Activated T-helper 1 cell treated with anti-CD3 and anti-CD28 coated beads, Interleukin-12 subunit alpha, Interleukin-12 subunit beta, Interleukin-2, Interleukin-4 antibody, amounts not matched to agents 30 ng/mL and 10 ng/mL and 1 ng/mL, durations not matched to agents 14 hours and 24 hours and 36 hours (primary cell): ENCODE data around the gene DNAJC15. TPM values are rescaled to one million over a fixed set of nuclear protein-coding genes. Genes with fewer than 3 reads are reported as not detected.

ENCODE experiments used
- DNase-seq: peaks from one replicate; pipeline ENCODE4 v3.0.0; 2021; ENCODE audit warnings: low spot score
- H3K27ac Mint-ChIP-seq: one replicate; pipeline ENCODE4 v1.8.0; 2021; ENCODE audit warnings: mild to moderate bottlenecking, mixed read lengths
- H3K27me3 Mint-ChIP-seq: one replicate; pipeline ENCODE4 v1.8.0; 2022; ENCODE audit warnings: mild to moderate bottlenecking, moderate library complexity, mixed read lengths; ENCODE audit not compliant: insufficient read depth
- H3K36me3 Mint-ChIP-seq: one replicate; pipeline ENCODE4 v1.8.0; 2021; ENCODE audit warnings: low read depth, mixed read lengths
- H3K4me1 Mint-ChIP-seq: one replicate; pipeline ENCODE4 v1.8.0; 2021; ENCODE audit warnings: low read depth, mixed read lengths
- H3K4me3 Mint-ChIP-seq: one replicate; pipeline ENCODE4 v1.8.0; 2021; ENCODE audit warnings: mild to moderate bottlenecking, moderate library complexity, mixed read lengths
- H3K9me3 Mint-ChIP-seq: one replicate; pipeline ENCODE4 v1.8.0; 2021; ENCODE audit warnings: mixed read lengths
- intact Hi-C: fragments of 100-400 bp; cut with micrococcal nuclease; formaldehyde crosslinking; loops from one replicate; pipeline ENCODE4 v1.15.1; 2024
- total RNA-seq: library from RNA; stranded (reverse); gene quantifications from 2 replicates; pipeline ENCODE4 v1.2.3, GENCODE V29; 2022

DNAJC15 gene
- total RNA-seq, 1 donor from 2014 or later, result 20.5 TPM

DNA sequence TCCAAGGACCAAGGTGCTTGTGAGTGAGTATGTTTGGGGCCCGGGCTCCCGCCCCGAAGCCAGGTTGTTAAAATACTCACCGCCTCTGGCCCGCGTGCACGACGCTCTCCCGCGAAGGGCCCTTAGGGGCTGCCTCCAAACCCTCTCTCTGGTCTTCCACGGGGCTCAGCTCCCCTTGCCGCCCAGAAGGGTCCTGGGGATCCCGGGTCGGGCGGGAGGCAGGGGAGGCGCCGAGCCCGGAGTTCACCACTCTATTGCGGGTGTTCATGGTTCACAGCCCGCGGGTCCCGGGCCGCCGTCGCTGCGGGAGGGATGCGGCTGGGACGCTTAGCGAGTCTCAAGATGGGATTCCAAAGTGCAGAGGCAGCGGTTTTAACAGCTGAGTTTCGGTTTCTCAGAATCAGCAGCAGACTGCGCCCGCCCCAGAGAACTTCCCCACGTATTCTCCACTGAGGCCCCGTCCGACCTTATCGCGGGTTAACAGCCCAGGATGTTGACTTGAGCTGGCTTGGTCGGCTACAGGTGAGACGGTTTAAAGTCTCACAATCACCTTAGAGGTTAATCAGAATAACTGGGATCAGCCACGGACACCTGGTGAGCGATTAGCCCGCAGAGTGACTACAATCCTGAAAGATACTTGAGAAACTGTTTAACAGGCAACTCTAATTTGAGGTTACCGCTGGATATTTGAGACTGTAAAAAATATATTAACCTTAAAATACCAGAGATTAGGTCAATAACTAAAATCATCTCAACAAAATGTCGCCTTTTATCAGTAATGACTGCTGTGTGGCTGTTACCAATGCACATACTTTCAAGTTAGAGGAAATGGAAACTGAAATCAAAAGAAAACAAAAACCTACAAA lies 31.3 kb upstream of the DNAJC15 start, which contains the start of gene EPSTI1:
TSS of gene EPSTI1 (minus strand) at position 344 of the 866 bp plus-strand sequence. CDS start at position 268, 76 bp downstream.
- Mint-ChIP-seq H3K27ac (peak within 1 kb of the TSS; percentile 97), H3K27me3 (no peaks in the 10 kb centered on the region), H3K4me3 (peak within 1 kb of the TSS; percentile 95), H3K36me3 (peaks cover 6% of the 10 kb centered on the region), H3K4me1 (peaks cover 76% of the 10 kb centered on the region), H3K9me3 (no peaks in the 10 kb centered on the region)
- intact Hi-C loops, result loop anchor here (1.0 to 10.0 kb wide), 7 partner anchors 22 to 1583 kb away; partner anchors contain the start of genes DNAJC15 and TSC22D1
- DNase-seq, result peak; percentile 80

DNA sequence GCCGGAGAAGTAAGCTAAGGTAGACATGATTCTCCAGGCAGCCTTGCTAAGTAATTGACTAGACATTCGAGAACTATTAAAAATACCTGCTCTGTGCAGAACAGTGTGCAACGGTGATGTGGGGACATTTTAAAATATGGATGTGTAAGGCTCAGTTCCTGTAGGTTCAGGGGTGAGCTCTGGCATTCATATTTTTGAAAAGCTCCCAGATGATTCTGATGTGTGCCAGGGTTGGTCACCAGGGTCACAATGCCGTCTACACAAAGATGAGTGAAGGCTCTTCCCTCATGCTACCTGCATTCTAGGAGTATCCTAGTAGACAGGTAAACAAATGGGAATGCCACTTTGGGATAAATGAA lies 30.6 kb upstream of the DNAJC15 start:
- Mint-ChIP-seq H3K4me1 (peaks cover 76% of the 10 kb centered on the region), H3K27ac (peak overlapping the region; percentile 97), H3K27me3 (no peaks in the 10 kb centered on the region), H3K36me3 (peaks cover 1% of the 10 kb centered on the region), H3K9me3 (no peaks in the 10 kb centered on the region), H3K4me3 (peak overlapping the region; percentile 95)
- intact Hi-C loops, result loop anchor here (1.0 to 10.0 kb wide), 7 partner anchors 22 to 1582 kb away; partner anchors contain the start of genes DNAJC15 and TSC22D1
- peak; percentile 11 for DNase-seq

DNA sequence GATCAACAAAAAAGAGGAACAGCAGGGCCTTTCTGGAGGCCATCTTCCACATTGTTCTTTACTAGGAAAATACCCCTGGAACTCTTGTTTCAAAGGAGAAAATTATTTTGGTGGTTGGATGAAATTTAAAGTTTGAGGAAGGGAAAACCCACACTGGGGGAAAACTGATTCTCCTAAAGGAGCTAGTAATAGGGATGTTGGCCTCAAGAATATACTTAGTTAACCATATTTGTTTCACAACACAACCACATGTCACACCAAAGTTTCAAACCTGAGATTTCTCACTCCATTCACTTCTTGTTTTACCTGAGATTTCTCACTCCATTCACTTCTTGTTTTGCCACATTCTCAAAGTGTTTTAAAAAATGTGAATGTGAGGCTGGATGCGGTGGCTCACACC lies 28.5 kb upstream of the DNAJC15 start:
- Mint-ChIP-seq H3K4me3 (no peak overlapping the region), H3K36me3 (peaks cover 1% of the 10 kb centered on the region), H3K4me1 (peaks cover 72% of the 10 kb centered on the region), H3K27me3 (no peaks in the 10 kb centered on the region), H3K9me3 (no peaks in the 10 kb centered on the region), H3K27ac (peak overlapping the region; percentile 24)
- DNase-seq, result no peak
- intact Hi-C loops, result loop anchor here (5.0 to 10.0 kb wide), 4 partner anchors 498 to 1922 kb away; partner anchors contain the start of gene TSC22D1

DNA sequence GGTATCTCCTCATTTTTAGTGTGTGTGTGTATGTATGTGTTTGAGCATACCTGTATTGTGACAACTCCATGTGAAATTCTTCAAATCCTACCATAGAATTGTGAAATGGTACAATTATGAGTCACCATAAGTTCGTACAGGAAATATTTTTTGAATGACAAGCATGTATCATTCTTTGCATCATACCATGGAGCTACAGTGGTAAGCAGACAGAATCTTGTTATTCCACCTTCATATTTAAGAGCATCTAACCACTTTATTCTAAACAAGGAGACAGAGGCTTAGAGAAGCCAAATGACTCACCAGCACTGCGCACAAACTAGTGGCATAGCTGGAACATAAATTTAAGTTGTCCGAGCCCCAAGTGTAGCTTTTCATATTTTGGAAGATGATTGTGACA lies 26.8 kb upstream of the DNAJC15 start:
- Mint-ChIP-seq H3K4me1 (peaks cover 72% of the 10 kb centered on the region), H3K27me3 (no peaks in the 10 kb centered on the region), H3K4me3 (peak overlapping the region; percentile 2), H3K27ac (peak overlapping the region; percentile 61), H3K9me3 (peaks cover 2% of the 10 kb centered on the region), H3K36me3 (peaks cover 1% of the 10 kb centered on the region)
- no peak for DNase-seq
- intact Hi-C loops, result loop anchor here (2.0 to 10.0 kb wide), 5 partner anchors 82 to 1921 kb away; partner anchors contain the start of gene TSC22D1

DNA sequence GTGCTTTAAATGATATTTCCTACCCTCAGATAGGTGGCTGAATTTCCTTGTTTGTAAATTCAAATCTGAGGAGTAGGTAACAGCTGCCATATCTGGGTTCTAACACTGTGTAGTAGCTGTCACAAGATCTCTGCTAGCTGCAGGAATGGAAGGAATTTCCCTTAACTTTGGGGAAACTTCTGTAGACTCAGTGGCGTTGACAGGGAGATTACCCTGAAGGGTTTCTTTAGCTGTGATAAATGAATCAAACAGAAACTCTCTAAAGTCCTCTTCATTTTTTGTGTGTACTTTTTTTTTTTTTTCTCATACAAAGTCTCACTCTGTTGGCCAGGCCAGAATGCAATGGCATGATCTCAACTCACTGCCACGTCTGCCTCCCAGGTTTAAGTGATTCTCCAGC lies 26.0 kb upstream of the DNAJC15 start:
- intact Hi-C loops, result loop anchor here (1.0 to 10.0 kb wide), 7 partner anchors 26 to 1920 kb away; partner anchors contain the start of genes DNAJC15 and TSC22D1
- no peak for DNase-seq
- peaks cover 69% of the 10 kb centered on the region for H3K4me1 Mint-ChIP-seq
- peak overlapping the region; percentile 19 for H3K4me3 Mint-ChIP-seq
- peak overlapping the region; percentile 36 for H3K27ac Mint-ChIP-seq
- peaks cover 1% of the 10 kb centered on the region for H3K36me3 Mint-ChIP-seq
- H3K9me3 Mint-ChIP-seq, result peaks cover 8% of the 10 kb centered on the region
- H3K27me3 Mint-ChIP-seq, result no peaks in the 10 kb centered on the region

DNA sequence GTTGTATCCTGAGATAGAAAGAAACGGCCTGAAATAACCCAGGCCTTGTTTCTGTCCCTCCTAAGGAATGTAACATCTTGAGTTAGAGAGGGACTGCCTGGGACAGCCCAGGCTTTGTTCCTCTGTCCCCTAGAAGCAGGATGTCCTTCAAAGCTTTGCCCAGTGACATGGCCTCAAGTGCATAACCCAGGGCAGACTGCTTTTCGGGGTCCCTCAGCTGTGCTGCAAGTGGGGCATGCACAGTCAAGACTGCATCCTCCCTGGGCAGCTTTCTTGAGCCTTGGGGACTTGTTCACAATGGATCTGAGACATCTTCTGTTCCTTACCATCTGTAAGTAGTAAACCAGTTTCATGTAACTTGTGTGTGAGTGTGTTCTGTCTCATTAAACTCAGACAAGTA lies 23.9 kb upstream of the DNAJC15 start:
- H3K27ac Mint-ChIP-seq, result no peak overlapping the region
- H3K4me1 Mint-ChIP-seq, result peaks cover 50% of the 10 kb centered on the region
- peaks cover 2% of the 10 kb centered on the region for H3K36me3 Mint-ChIP-seq
- H3K27me3 Mint-ChIP-seq, result no peaks in the 10 kb centered on the region
- peaks cover 12% of the 10 kb centered on the region for H3K9me3 Mint-ChIP-seq
- DNase-seq, result no peak
- intact Hi-C loops, result loop anchor here (5.0 to 10.0 kb wide), 3 partner anchors 605 to 1918 kb away; partner anchors contain the start of gene TSC22D1
- H3K4me3 Mint-ChIP-seq, result no peak overlapping the region

DNA sequence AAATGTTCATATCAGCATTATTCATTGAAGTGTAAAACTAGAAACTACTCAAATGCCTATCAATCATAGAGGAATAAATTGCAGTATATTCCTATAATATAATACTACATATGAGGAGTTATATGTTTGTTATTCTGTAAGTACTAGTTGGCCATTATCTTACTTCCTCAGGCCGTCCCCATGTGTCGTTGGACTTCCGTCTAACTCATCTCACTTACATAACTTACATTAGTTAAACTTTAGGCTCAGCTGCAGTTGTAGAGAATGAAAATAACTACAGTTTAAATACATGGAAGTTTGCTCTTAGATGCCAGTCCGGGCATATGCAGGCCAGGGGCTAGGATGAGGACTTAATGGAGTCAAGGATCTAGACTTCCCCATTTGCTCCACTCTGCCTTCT lies 22.7 kb upstream of the DNAJC15 start:
- DNase-seq, result no peak
- Mint-ChIP-seq H3K36me3 (peaks cover 2% of the 10 kb centered on the region), H3K4me3 (no peak overlapping the region), H3K27me3 (no peaks in the 10 kb centered on the region), H3K9me3 (peaks cover 12% of the 10 kb centered on the region), H3K4me1 (peaks cover 44% of the 10 kb centered on the region), H3K27ac (no peak overlapping the region)
- intact Hi-C loops, result no loop called here

DNA sequence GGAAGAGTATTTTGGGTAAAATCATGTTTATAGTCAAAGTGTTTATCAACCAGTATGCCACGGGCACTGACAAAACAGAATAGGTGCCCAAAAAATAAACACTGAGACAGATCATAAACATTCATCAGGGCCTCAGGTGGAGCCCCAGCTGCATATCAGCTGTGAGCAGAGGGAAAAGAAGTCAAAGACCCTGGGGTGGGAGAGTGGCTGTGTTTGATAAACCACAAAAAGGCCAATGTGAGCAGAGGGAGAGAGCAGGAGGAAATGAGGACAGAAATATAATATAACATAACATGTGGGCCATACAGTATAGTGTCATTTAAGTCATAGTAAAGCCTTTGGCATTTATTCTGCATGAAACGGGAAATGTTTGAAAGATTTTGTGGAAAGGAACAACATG lies 21.4 kb upstream of the DNAJC15 start:
- Mint-ChIP-seq H3K27ac (no peak overlapping the region), H3K4me3 (no peak overlapping the region), H3K4me1 (peaks cover 30% of the 10 kb centered on the region), H3K36me3 (peaks cover 2% of the 10 kb centered on the region), H3K27me3 (peaks cover 4% of the 10 kb centered on the region), H3K9me3 (peaks cover 12% of the 10 kb centered on the region)
- intact Hi-C loops, result no loop called here
- DNase-seq, result no peak

DNA sequence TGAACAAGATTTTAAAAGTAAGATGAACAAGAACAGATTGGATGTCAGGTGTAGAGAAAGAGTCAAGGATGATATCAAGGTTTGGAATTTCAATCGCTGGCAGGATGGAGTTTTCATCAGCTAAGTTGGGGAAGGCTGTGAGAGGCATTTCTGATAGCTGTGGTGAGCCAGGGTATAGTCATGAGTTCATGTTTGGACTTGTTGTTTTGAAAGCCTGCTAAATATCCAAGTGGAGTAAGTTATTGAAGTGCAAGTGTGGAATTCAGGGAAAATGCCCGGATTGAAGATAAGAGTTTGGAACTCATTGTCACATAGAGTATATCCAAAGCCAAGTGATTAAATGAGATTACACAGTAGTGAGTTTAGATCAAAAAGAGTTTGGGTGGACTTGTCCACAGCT lies 20.4 kb upstream of the DNAJC15 start:
- H3K4me3 Mint-ChIP-seq, result no peak overlapping the region
- peaks cover 2% of the 10 kb centered on the region for H3K36me3 Mint-ChIP-seq
- no peak for DNase-seq
- peaks cover 20% of the 10 kb centered on the region for H3K4me1 Mint-ChIP-seq
- no peak overlapping the region for H3K27ac Mint-ChIP-seq
- H3K27me3 Mint-ChIP-seq, result peaks cover 4% of the 10 kb centered on the region
- H3K9me3 Mint-ChIP-seq, result peaks cover 12% of the 10 kb centered on the region
- intact Hi-C loops, result no loop called here

DNA sequence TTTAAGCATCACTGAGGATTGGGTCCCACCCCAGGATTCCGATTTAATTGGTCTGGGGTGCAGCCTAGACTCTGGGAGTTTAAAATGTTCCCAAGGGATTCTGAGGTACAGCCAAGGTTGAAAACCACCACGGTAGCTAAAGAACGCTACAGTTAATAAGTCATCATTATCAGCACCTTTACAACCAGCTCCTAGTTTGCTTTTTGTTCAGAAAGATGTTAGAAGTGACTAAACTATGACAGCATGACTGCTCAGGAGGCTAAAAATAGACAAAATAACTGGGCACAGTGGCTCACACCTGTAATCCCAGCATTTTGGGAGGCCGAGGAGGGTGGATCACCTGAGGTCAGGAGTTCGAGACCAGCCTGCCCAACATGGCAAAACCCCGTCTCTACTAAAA lies 19.7 kb upstream of the DNAJC15 start:
- H3K27me3 Mint-ChIP-seq, result peaks cover 8% of the 10 kb centered on the region
- DNase-seq, result no peak
- intact Hi-C loops, result no loop called here
- H3K9me3 Mint-ChIP-seq, result peaks cover 12% of the 10 kb centered on the region
- H3K27ac Mint-ChIP-seq, result no peak overlapping the region
- peaks cover 2% of the 10 kb centered on the region for H3K36me3 Mint-ChIP-seq
- H3K4me1 Mint-ChIP-seq, result peaks cover 19% of the 10 kb centered on the region
- H3K4me3 Mint-ChIP-seq, result no peak overlapping the region

DNA sequence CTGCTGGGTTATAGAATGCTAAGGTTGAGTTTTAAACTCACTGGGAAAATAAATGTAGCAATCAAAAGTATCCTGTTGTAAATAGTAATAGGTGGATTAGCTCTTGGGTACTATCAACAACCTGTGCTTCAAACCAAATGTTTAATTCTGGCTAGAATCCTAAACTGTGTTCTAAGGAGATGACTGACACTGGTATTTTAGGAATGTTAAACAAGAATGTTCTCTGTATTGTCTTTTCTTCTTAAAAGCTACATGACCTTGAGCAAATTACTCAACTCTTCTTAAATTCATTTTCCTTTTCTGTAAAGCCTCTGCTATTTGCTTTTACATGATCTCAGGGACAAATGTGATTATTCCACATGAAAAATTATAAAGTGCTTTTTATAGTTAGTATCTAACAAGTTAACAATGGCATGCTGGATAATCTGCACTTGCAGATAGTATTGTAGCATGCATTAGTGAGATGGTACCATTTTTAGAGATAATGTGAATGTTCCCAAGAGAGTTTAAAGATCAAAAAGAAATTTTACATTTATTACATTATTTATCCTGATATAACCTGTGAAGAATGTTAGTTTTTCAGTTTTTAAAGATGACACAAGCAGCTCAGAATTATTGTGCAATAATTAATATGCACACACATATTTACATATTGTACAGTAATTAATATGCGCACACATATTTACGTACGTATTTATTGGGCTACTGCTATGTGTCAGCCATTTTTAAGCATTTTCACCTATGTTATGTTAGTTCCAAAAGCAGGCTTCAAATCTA lies 17.7 kb upstream of the DNAJC15 start:
- Mint-ChIP-seq H3K4me1 (peaks cover 14% of the 10 kb centered on the region), H3K27me3 (peaks cover 8% of the 10 kb centered on the region), H3K36me3 (peaks cover 2% of the 10 kb centered on the region), H3K27ac (no peak overlapping the region), H3K9me3 (peaks cover 12% of the 10 kb centered on the region), H3K4me3 (no peak overlapping the region)
- DNase-seq, result no peak
- intact Hi-C loops, result no loop called here

DNA sequence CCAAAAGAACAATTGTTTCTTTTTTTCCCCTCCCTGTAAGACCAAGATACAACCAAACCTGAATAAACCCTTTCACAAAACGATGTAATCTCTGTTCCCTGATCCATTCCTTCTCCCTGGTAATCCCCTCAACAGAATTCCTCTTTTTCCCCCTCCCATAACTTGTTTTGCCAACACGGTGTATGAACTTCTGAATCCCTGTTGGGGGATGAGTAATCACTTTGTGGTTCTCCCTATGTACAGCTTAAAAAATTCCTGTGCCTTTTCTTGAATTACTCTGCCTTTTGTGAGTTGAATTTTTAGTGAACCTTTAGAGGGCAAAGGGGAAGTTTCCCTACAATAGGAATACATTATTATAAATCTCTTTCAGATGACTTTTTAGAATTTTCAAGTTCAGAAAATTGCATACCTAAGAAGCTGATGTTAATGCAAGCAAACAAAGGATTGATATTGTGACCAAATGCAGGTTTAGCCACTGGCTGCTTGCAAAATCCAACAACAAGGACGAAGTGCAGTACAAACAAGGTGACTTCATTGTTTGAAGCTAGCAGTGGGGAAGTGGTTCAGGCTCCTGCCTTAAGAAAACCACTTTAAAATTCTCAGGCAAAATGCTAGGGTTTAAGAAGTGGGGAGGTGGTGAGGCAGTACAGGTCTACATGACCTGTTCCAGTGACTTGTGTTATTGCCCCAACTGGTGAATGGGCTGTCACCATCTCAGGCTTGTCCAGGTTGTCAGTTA lies 16.3 kb upstream of the DNAJC15 start:
- no peak overlapping the region for H3K4me3 Mint-ChIP-seq
- no peak overlapping the region for H3K27ac Mint-ChIP-seq
- intact Hi-C loops, result no loop called here
- H3K9me3 Mint-ChIP-seq, result peaks cover 6% of the 10 kb centered on the region
- peaks cover 2% of the 10 kb centered on the region for H3K36me3 Mint-ChIP-seq
- H3K4me1 Mint-ChIP-seq, result peaks cover under 1% of the 10 kb centered on the region
- no peak for DNase-seq
- peaks cover 8% of the 10 kb centered on the region for H3K27me3 Mint-ChIP-seq
